MM.1S (cell line): Measurements from ENCODE around the gene LTBP1.

Experiments
- DNase-seq: peaks from one replicate; pipeline ENCODE4 v3.0.0-alpha.2; 2015
- H2AFZ ChIP-seq: fragments of 300-600 bp; sonication (generic); 2 replicates; pipeline ENCODE4 v1.6.0; 2016; ENCODE audit warnings: antibody characterized with exemption, low read length
- H3F3A ChIP-seq: fragments of 300-600 bp; sonication (generic); 2 replicates; pipeline ENCODE4 v1.6.1; 2016; ENCODE audit warnings: mild to moderate bottlenecking, antibody characterized with exemption, low read length, moderate library complexity, mixed read lengths; ENCODE audit not compliant: insufficient read depth
- H3K27ac ChIP-seq: fragments of 300-600 bp; sonication (generic); 2 replicates; pipeline ENCODE4 v1.5.1; 2016; ENCODE audit warnings: mild to moderate bottlenecking, low read length
- H3K27me3 ChIP-seq: fragments of 300-600 bp; sonication (generic); replicated peaks from 2 replicates; pipeline ENCODE4 v1.6.0; 2016; ENCODE audit warnings: low read length; ENCODE audit not compliant: insufficient read depth
- H3K36me3 ChIP-seq: fragments of 300-600 bp; sonication (generic); replicated peaks from 2 replicates; pipeline ENCODE4 v1.6.1; 2016; ENCODE audit warnings: mild to moderate bottlenecking, low read length, mixed read lengths; ENCODE audit not compliant: insufficient read depth
- H3K4me1 ChIP-seq: fragments of 300-600 bp; sonication (generic); 2 replicates; pipeline ENCODE4 v1.6.1; 2016; ENCODE audit warnings: low read length, mixed read lengths
- H3K4me2 ChIP-seq: fragments of 300-600 bp; sonication (generic); 2 replicates; pipeline ENCODE4 v1.6.0; 2016; ENCODE audit warnings: low read depth, low read length
- H3K4me3 ChIP-seq: fragments of 300-600 bp; sonication (generic); 2 replicates; pipeline ENCODE4 v1.5.1; 2016; ENCODE audit warnings: low read length, mixed read lengths
- H3K79me2 ChIP-seq: fragments of 300-600 bp; sonication (generic); 2 replicates; pipeline ENCODE4 v1.6.1; 2016; ENCODE audit warnings: mixed run types, low read length, mixed read lengths
- H3K9ac ChIP-seq: fragments of 300-600 bp; sonication (generic); 2 replicates; pipeline ENCODE4 v1.6.1; 2016; ENCODE audit warnings: low read length, mixed read lengths
- H3K9me2 ChIP-seq: fragments of 300-600 bp; sonication (generic); replicated peaks from 2 replicates; pipeline ENCODE4 v1.6.1; 2016; ENCODE audit warnings: mild to moderate bottlenecking, low read length, mixed read lengths; ENCODE audit not compliant: insufficient read depth
- H3K9me3 ChIP-seq: fragments of 300-600 bp; sonication (generic); replicated peaks from 2 replicates; pipeline ENCODE4 v1.6.1; 2016; ENCODE audit warnings: mild to moderate bottlenecking, low read length, mixed read lengths; ENCODE audit not compliant: insufficient read depth
- H4K20me1 ChIP-seq: fragments of 300-600 bp; sonication (generic); 2 replicates; pipeline ENCODE4 v1.6.1; 2016; ENCODE audit warnings: mild to moderate bottlenecking, low read length, moderate library complexity, mixed read lengths; ENCODE audit not compliant: insufficient read depth
- CTCF ChIP-seq: fragments of 300-600 bp; sonication (generic); IDR thresholded peaks from 2 replicates; pipeline ENCODE4 v1.5.1; 2016; ENCODE audit warnings: antibody characterized with exemption, low read length, mixed read lengths
- EZH2 ChIP-seq: fragments of 300-600 bp; sonication (generic); optimal IDR thresholded peaks from 2 replicates; pipeline ENCODE3; 2017; ENCODE audit warnings: low read depth, mild to moderate bottlenecking, antibody characterized with exemption, low read length, mixed read lengths
- EZH2phosphoT487 ChIP-seq: fragments of 300-600 bp; sonication (generic); IDR thresholded peaks from 2 replicates; pipeline ENCODE4 v1.6.1; 2018; ENCODE audit warnings: antibody characterized with exemption, low read length

Gene LTBP1

DNA sequence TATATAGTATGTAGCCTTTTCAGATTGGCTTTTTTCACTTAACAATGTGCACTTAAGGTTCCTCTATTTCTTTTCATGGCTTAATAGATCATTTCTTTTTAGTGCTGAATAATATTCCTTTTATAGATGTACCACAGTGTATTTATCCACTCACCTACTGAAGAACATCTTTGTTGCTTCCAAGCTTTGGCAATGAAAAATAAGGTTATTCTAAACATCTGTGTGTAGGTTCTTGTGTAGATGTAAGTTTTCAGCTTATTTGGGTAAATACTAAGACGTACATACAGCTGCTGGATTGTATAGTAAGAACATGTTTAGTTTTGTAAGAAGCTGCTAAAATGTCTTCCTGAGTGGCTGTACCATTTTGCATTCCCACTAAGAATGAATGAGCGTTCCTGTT, 461.4 kb downstream of the LTBP1 start:
- H2AFZ ChIP-seq = no peak overlapping the region
- no peak overlapping the region for H3K27ac ChIP-seq
- DNase-seq = no peak

GRCh38 chr2:33409417-33409955, 462.7 kb downstream of the LTBP1 start:
- H4K20me1 ChIP-seq = no peaks in the 10 kb centered on the region
- no peak for DNase-seq
- no peak overlapping the region for H3K4me3 ChIP-seq
- H3K27me3 ChIP-seq = no peaks in the 10 kb centered on the region
- H3K4me1 ChIP-seq = no peaks in the 10 kb centered on the region
- no peak overlapping the region for H3K27ac ChIP-seq
- no peaks in the 10 kb centered on the region for H3K9me2 ChIP-seq
- no peaks in the 10 kb centered on the region for H3K9me3 ChIP-seq
- no peak overlapping the region for H3K9ac ChIP-seq
- TF ChIP-seq EZH2phosphoT487 (no peak), CTCF (no peak), EZH2 (no peak)
- no peak overlapping the region for H3K4me2 ChIP-seq
- H3F3A ChIP-seq = no peaks in the 10 kb centered on the region
- H3K79me2 ChIP-seq = no peaks in the 10 kb centered on the region
- H2AFZ ChIP-seq = no peak overlapping the region
- H3K36me3 ChIP-seq = no peaks in the 10 kb centered on the region

More for the DNA sequence above, 461.4 kb downstream of the LTBP1 start:
- H3F3A ChIP-seq = no peaks in the 10 kb centered on the region
- no peaks in the 10 kb centered on the region for H3K36me3 ChIP-seq
- H4K20me1 ChIP-seq = no peaks in the 10 kb centered on the region
- H3K4me2 ChIP-seq = no peak overlapping the region
- no peak overlapping the region for H3K9ac ChIP-seq
- no peaks in the 10 kb centered on the region for H3K79me2 ChIP-seq
- H3K4me3 ChIP-seq = no peak overlapping the region
- H3K4me1 ChIP-seq = no peaks in the 10 kb centered on the region
- H3K27me3 ChIP-seq = no peaks in the 10 kb centered on the region
- no peaks in the 10 kb centered on the region for H3K9me3 ChIP-seq
- H3K9me2 ChIP-seq = no peaks in the 10 kb centered on the region
- TF ChIP-seq EZH2 = no peak
- TF ChIP-seq CTCF = no peak
- TF ChIP-seq EZH2phosphoT487 = no peak

- Histone ChIP-seq H2AFZ (no peak overlapping the region), H3K79me2 (no peaks in the 10 kb centered on the region), H3K4me3 (no peak overlapping the region), H3K4me2 (no peak overlapping the region), H3K36me3 (no peaks in the 10 kb centered on the region), H3K9me2 (no peaks in the 10 kb centered on the region), H3K27me3 (no peaks in the 10 kb centered on the region), H3F3A (no peaks in the 10 kb centered on the region), H3K9me3 (no peaks in the 10 kb centered on the region), H3K9ac (no peak overlapping the region), H3K27ac (no peak overlapping the region), H3K4me1 (no peaks in the 10 kb centered on the region), H4K20me1 (no peaks in the 10 kb centered on the region)
- TF ChIP-seq CTCF (no peak), EZH2phosphoT487 (no peak), EZH2 (no peak)
- DNase-seq = no peak
Measured at GRCh38 chr2:33411765-33412164, 465.0 kb downstream of the LTBP1 start.
